ENCODE results near the gene G6PC3.

DNA sequence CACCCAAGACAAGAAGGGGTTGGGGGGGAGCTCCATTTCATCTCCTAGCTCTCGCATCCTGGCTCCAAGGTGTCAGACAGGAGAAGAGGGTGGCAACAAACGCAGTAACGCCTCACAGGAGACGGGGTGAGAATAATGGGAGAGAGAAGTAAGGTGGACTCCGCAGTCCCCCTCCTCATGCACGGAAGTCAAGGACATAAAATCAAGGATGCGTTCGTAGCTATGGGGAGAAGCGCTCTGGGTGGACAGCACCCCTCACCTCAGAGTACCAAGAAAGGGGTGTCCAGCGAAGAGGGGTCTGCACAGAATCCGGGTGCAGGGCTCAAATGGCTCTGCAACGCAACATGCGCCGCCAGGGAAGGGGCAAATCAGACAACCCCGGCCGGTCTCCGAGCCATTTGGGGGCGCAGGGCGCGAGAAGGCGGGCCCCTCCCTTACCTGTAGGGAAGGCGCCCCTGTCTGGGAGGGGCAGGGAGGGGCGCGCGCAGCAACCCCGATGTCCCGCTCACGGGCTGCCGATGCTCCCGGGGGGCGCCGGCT lies 52.4 kb downstream of the G6PC3 start:
- TF ChIP-seq RAD21 (IDR thresholded peaks at IDR 0.05; ENCODE audit: insufficient read depth, low read depth, low read length), result no peak
- no peak for TF ChIP-seq CBX3 (IDR thresholded peaks at IDR 0.05; ENCODE audit: borderline replicate concordance, low read depth)
- no peak for TF ChIP-seq RFX5 (IDR thresholded peaks at IDR 0.05; ENCODE audit: low read depth, low read length)
- no peak for TF ChIP-seq EZH2 (IDR thresholded peaks at IDR 0.05; ENCODE audit: borderline replicate concordance, control insufficient read depth, low read depth, low read length)
- no peak for TF ChIP-seq ASH2L (IDR thresholded peaks at IDR 0.05; ENCODE audit: borderline replicate concordance, low read depth)
- no peak for TF ChIP-seq RAD51 (IDR thresholded peaks at IDR 0.05)
- no peak for TF ChIP-seq NR2F1 (conservative IDR thresholded peaks at IDR 0.05)
- TF ChIP-seq SMC3 (IDR thresholded peaks at IDR 0.05; ENCODE audit: borderline replicate concordance, low read length), result no peak
- TF ChIP-seq SP1 (IDR thresholded peaks at IDR 0.05; ENCODE audit: low read depth, low read length), result no peak
- TF ChIP-seq, protein P1, sequence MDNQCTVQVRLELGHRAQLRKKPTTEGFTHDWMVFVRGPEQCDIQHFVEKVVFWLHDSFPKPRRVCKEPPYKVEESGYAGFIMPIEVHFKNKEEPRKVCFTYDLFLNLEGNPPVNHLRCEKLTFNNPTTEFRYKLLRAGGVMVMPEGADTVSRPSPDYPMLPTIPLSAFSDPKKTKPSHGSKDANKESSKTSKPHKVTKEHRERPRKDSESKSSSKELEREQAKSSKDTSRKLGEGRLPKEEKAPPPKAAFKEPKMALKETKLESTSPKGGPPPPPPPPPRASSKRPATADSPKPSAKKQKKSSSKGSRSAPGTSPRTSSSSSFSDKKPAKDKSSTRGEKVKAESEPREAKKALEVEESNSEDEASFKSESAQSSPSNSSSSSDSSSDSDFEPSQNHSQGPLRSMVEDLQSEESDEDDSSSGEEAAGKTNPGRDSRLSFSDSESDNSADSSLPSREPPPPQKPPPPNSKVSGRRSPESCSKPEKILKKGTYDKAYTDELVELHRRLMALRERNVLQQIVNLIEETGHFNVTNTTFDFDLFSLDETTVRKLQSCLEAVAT (IDR thresholded peaks at IDR 0.05), result no peak
- no peak for TF ChIP-seq NFXL1 (IDR thresholded peaks at IDR 0.05; ENCODE audit: borderline replicate concordance)
- TF ChIP-seq CREM (IDR thresholded peaks at IDR 0.05; ENCODE audit: low read depth), result no peak
- TF ChIP-seq, protein P2, sequence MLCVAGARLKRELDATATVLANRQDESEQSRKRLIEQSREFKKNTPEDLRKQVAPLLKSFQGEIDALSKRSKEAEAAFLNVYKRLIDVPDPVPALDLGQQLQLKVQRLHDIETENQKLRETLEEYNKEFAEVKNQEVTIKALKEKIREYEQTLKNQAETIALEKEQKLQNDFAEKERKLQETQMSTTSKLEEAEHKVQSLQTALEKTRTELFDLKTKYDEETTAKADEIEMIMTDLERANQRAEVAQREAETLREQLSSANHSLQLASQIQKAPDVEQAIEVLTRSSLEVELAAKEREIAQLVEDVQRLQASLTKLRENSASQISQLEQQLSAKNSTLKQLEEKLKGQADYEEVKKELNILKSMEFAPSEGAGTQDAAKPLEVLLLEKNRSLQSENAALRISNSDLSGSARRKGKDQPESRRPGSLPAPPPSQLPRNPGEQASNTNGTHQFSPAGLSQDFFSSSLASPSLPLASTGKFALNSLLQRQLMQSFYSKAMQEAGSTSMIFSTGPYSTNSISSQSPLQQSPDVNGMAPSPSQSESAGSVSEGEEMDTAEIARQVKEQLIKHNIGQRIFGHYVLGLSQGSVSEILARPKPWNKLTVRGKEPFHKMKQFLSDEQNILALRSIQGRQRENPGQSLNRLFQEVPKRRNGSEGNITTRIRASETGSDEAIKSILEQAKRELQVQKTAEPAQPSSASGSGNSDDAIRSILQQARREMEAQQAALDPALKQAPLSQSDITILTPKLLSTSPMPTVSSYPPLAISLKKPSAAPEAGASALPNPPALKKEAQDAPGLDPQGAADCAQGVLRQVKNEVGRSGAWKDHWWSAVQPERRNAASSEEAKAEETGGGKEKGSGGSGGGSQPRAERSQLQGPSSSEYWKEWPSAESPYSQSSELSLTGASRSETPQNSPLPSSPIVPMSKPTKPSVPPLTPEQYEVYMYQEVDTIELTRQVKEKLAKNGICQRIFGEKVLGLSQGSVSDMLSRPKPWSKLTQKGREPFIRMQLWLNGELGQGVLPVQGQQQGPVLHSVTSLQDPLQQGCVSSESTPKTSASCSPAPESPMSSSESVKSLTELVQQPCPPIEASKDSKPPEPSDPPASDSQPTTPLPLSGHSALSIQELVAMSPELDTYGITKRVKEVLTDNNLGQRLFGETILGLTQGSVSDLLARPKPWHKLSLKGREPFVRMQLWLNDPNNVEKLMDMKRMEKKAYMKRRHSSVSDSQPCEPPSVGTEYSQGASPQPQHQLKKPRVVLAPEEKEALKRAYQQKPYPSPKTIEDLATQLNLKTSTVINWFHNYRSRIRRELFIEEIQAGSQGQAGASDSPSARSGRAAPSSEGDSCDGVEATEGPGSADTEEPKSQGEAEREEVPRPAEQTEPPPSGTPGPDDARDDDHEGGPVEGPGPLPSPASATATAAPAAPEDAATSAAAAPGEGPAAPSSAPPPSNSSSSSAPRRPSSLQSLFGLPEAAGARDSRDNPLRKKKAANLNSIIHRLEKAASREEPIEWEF (IDR thresholded peaks at IDR 0.05; ENCODE audit: insufficient replicate concordance, low read depth, low read length), result no peak
